ENCODE measurements around the gene BMPR1A. TPM values are rescaled to one million over a fixed set of nuclear protein-coding genes. Genes with fewer than 3 reads are reported as not detected.

Gene BMPR1A
- total and polyA plus RNA-seq, 2 of the 4 experiments (the other 2 are of a cell fraction) = 15.9 to 93.7 TPM

DNA sequence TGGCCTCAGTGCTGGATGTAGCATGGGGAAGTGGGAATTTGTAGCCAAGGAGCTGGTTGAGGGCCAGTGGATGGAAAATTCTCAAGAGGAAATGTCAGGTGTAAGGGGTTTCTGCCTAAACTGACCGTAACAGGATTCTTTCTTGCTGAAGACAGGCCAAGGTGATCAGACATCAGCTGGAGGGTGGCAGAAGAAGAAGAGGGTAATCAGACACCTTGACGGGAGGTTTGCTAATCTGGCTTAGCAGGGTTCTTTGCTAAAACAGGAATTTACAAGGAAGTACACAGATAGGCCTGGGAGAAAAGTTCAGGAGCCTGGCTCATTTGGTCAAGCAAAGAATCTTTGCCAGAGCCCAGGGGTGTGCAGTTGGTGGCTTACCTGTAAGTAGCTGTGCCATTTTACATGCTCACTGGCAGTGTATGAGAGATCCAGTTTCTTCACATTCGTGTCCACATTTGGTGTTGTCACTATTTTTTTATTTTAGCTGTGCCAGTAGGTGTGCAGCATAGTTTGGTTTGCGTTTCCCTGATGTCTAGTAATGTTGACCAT is 73.7 kb downstream of the BMPR1A start:
- H4K20me1 ChIP-seq (ENCODE audit: insufficient read depth, low read length) = peaks cover 51% of the 10 kb centered on the region
- H3K23ac ChIP-seq (ENCODE audit: low read depth, low read length) = peak overlapping the region; percentile 40; the same call in 1 of the 2 replicates
- in situ Hi-C loops (cut with MboI; ENCODE audit: low sequenced_read_pairs) (no loop called here), dilution Hi-C loops (cut with HindIII; ENCODE audit: low sequenced_read_pairs, unreplicated experiment) (no loop called here), intact Hi-C loops (cut with micrococcal nuclease) (loop anchor here (5.0 kb wide), 1 partner anchor 53 kb away; no protein-coding TSS in a partner anchor)
- H3K9me3 ChIP-seq (ENCODE audit: control insufficient read depth, insufficient read depth, low read length) = no peaks in the 10 kb centered on the region
- no peak overlapping the region for H4K5ac ChIP-seq (ENCODE audit: low read depth, low read length)
- H2AK9ac ChIP-seq (replicated peaks; ENCODE audit: low read depth, low read length, poor library complexity) = no peak overlapping the region
- ChIA-PET CTCF (interaction anchor here (0.9 kb wide), 1 partner anchor 10 kb away, joined by 5 read pairs; no protein-coding TSS in a partner anchor), POLR2A (ENCODE audit: unreplicated experiment) (no interaction called here)
- H3K4me2 ChIP-seq (ENCODE audit: low read depth, low read length) = no peak overlapping the region
- peaks cover 4% of the 10 kb centered on the region for H3K4me1 ChIP-seq (ENCODE audit: control insufficient read depth, insufficient read depth, low read length)
- no peak overlapping the region for H3K56ac ChIP-seq (ENCODE audit: extremely low read depth, insufficient read depth, low read length)
- no peak for ATAC-seq (ENCODE audit: low read depth)
- H4K91ac ChIP-seq (ENCODE audit: insufficient read depth, low read depth, low read length) = no peak overlapping the region
- H3K79me1 ChIP-seq (ENCODE audit: low read depth in 1 of 2, low read length in 2 of 2) = peaks cover 25 to 72% of the 10 kb centered on the region in 2 experiments
- H3K4ac ChIP-seq (ENCODE audit: low read depth, low read length) = no peak overlapping the region
- no peak overlapping the region for H3K18ac ChIP-seq (ENCODE audit: low read depth, low read length)
- no peaks in the 10 kb centered on the region for H3K36me3 ChIP-seq (ENCODE audit: control insufficient read depth, insufficient read depth, low read length)
- H3K14ac ChIP-seq (replicated peaks; ENCODE audit: low read depth, low read length) = no peak overlapping the region
- no peak overlapping the region for H2AK5ac ChIP-seq (ENCODE audit: low read depth, low read length)
- H4K8ac ChIP-seq (ENCODE audit: low read depth in 2 of 2, low read length in 2 of 2) = no peak overlapping the region
- H3K4me3 ChIP-seq (ENCODE audit: insufficient read depth, low read depth, low read length) = no peak overlapping the region
- no peak overlapping the region for H2BK15ac ChIP-seq (ENCODE audit: low read depth, low read length)
- BruUV-seq (replicated peaks) = no TSS peak
- no peak for TF ChIP-seq POLR2A (IDR thresholded peaks at IDR 0.05; ENCODE audit: low read depth, low read length)
- TF ChIP-seq NFE2L2 (IDR thresholded peaks at IDR 0.05; ENCODE audit: low read depth, low read length) = no peak
- no peak for TF ChIP-seq MXI1 (IDR thresholded peaks at IDR 0.05; ENCODE audit: borderline replicate concordance, low read depth, low read length)
- TF ChIP-seq SMC3 (IDR thresholded peaks at IDR 0.05; ENCODE audit: low read depth, low read length) = no peak
- no peak for TF ChIP-seq ELK1 (IDR thresholded peaks at IDR 0.05; ENCODE audit: borderline replicate concordance, low read depth, low read length)
- TF ChIP-seq, protein P1, sequence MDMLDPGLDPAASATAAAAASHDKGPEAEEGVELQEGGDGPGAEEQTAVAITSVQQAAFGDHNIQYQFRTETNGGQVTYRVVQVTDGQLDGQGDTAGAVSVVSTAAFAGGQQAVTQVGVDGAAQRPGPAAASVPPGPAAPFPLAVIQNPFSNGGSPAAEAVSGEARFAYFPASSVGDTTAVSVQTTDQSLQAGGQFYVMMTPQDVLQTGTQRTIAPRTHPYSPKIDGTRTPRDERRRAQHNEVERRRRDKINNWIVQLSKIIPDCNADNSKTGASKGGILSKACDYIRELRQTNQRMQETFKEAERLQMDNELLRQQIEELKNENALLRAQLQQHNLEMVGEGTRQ (IDR thresholded peaks at IDR 0.05; ENCODE audit: low read depth, low read length) = no peak
- TF ChIP-seq BHLHE40 (IDR thresholded peaks at IDR 0.05; ENCODE audit: low read depth, low read length) = no peak
- no peak for TF ChIP-seq CEBPB (IDR thresholded peaks at IDR 0.05; ENCODE audit: low read depth, low read length)
- TF ChIP-seq MAZ (IDR thresholded peaks at IDR 0.05; ENCODE audit: borderline replicate concordance, low read depth, low read length) = no peak
- H2BK20ac ChIP-seq (ENCODE audit: low read depth, low read length) = no peak overlapping the region
- no peak overlapping the region for H2BK5ac ChIP-seq (ENCODE audit: low read depth, low read length, poor library complexity, severe bottlenecking)
- DNase-seq = no peak
- H2AFZ ChIP-seq (replicated peaks; ENCODE audit: low read length, poor library complexity) = no peak overlapping the region
- H3K27me3 ChIP-seq (ENCODE audit: control insufficient read depth, insufficient read depth, low read length) = no peaks in the 10 kb centered on the region
- no peak overlapping the region for H3K9ac ChIP-seq (ENCODE audit: low read depth, low read length)
- 20% methylated on average over 1 of the region's 4 CpGs; no CpG with 5 or more reads in 1 of the 2 experiments for WGBS, 2 experiments (ENCODE audit: extremely low coverage in 2 of 2, insufficient read length in 1 of 2)
- H3K27ac ChIP-seq (ENCODE audit: insufficient read depth, low read length) = no peak overlapping the region
- peaks cover 12% of the 10 kb centered on the region; the same call in 1 of the 2 replicates for H3K9me1 ChIP-seq (ENCODE audit: insufficient read depth, low read length)
- no peak overlapping the region for H2BK120ac ChIP-seq (ENCODE audit: low read depth, low read length)
